DOHH2 (cell line): Measurements from ENCODE around the gene CD1D.

Experiments
- CTCF ChIP-seq: fragments of 200-600 bp; sonication (generic); IDR thresholded peaks from one replicate; pipeline ENCODE4 v1.5.1; 2014; ENCODE audit warnings: antibody characterized with exemption, mild to moderate bottlenecking, low read depth, low read length; ENCODE audit not compliant: poor library complexity, severe bottlenecking
- EZH2phosphoT487 ChIP-seq: fragments of 200-600 bp; sonication (generic); IDR thresholded peaks from 2 replicates; pipeline ENCODE4 v1.6.1; 2017; ENCODE audit warnings: borderline replicate concordance, mild to moderate bottlenecking, antibody characterized with exemption, low read length, moderate library complexity, mixed read lengths

- TF ChIP-seq CTCF = no peak
- no peak for TF ChIP-seq EZH2phosphoT487
Measured at GRCh38 chr1:158147401-158147800, 33.3 kb upstream of the CD1D start.
